ENCODE measurements around the gene DAB2IP. TPM values are rescaled to one million over a fixed set of nuclear protein-coding genes. Genes with fewer than 3 reads are reported as not detected.

Gene DAB2IP
- polyA plus RNA-seq, 1 donor from 2014 or later: 17.3 TPM

DNA sequence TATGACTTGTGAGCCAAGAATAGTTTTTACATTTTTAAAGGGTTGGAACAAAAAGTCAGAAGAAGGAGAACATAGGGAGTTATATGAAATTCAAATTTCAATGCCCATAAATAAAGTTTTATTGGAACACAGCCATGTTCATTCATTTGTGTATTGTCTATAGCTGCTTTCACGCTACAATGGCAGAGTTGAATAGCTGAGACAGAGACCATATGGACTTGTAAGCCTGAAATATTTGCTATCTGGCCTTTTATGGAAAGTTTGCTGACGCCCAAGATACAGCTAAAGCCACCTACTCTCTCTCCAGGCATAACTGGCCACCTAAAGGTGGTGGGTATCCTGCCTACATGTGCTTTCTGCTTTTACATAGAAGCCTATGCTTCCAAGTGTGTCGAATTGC lies 10.9 kb downstream of the DAB2IP start:
- Histone ChIP-seq H3K9me3 (ENCODE audit: low read length) (no peaks in the 10 kb centered on the region), H3K9ac (ENCODE audit: low read length) (no peak overlapping the region), H2AFZ (ENCODE audit: low read depth, low read length) (no peak overlapping the region), H3K4me3 (ENCODE audit: low read length) (no peak overlapping the region), H3F3A (ENCODE audit: insufficient read depth, low read length, poor library complexity, severe bottlenecking) (no peaks in the 10 kb centered on the region), H4K20me1 (ENCODE audit: insufficient read depth) (no peaks in the 10 kb centered on the region), H3K79me2 (replicated peaks; ENCODE audit: insufficient read depth, low read length) (no peaks in the 10 kb centered on the region), H3K27ac (ENCODE audit: low read length) (no peak overlapping the region), H3K4me2 (ENCODE audit: low read length) (no peak overlapping the region), H3K27me3 (ENCODE audit: insufficient read depth, low read depth, low read length) (no peaks in the 10 kb centered on the region), H3K36me3 (ENCODE audit: insufficient read depth, low read length) (no peaks in the 10 kb centered on the region), H3K9me2 (ENCODE audit: insufficient read depth, low read length) (no peaks in the 10 kb centered on the region)
- no peak for TF ChIP-seq SMC3 (conservative IDR thresholded peaks at IDR 0.05; ENCODE audit: poor library complexity)
- TF ChIP-seq EZH2 (IDR thresholded peaks at IDR 0.05; ENCODE audit: borderline replicate concordance, insufficient read depth, low read length, poor library complexity, severe bottlenecking): no peak
- TF ChIP-seq EP300 (conservative IDR thresholded peaks at IDR 0.05; ENCODE audit: poor library complexity, severe bottlenecking): no peak
- no peak for TF ChIP-seq MXI1 (conservative IDR thresholded peaks at IDR 0.05; ENCODE audit: poor library complexity, severe bottlenecking)
- no peak for TF ChIP-seq TAF1 (IDR thresholded peaks at IDR 0.05; ENCODE audit: low read depth)

- Histone ChIP-seq H3K79me2 (replicated peaks; ENCODE audit: insufficient read depth, low read length) (no peaks in the 10 kb centered on the region), H3F3A (ENCODE audit: insufficient read depth, low read length, poor library complexity, severe bottlenecking) (no peaks in the 10 kb centered on the region), H3K9me3 (ENCODE audit: low read length) (no peaks in the 10 kb centered on the region), H3K9ac (ENCODE audit: low read length) (no peak overlapping the region), H3K36me3 (ENCODE audit: insufficient read depth, low read length) (no peaks in the 10 kb centered on the region), H3K4me2 (ENCODE audit: low read length) (no peak overlapping the region), H2AFZ (ENCODE audit: low read depth, low read length) (no peak overlapping the region), H3K27ac (ENCODE audit: low read length) (no peak overlapping the region), H3K4me3 (ENCODE audit: low read length) (no peak overlapping the region), H4K20me1 (ENCODE audit: insufficient read depth) (no peaks in the 10 kb centered on the region), H3K9me2 (ENCODE audit: insufficient read depth, low read length) (no peaks in the 10 kb centered on the region), H3K27me3 (ENCODE audit: insufficient read depth, low read depth, low read length) (no peaks in the 10 kb centered on the region)
- TF ChIP-seq EP300 (conservative IDR thresholded peaks at IDR 0.05; ENCODE audit: poor library complexity, severe bottlenecking) (no peak), CTCF (IDR thresholded peaks at IDR 0.05; ENCODE audit: poor library complexity, severe bottlenecking) (no peak), MXI1 (conservative IDR thresholded peaks at IDR 0.05; ENCODE audit: poor library complexity, severe bottlenecking) (no peak), RAD21 (conservative IDR thresholded peaks at IDR 0.05) (no peak), TAF1 (IDR thresholded peaks at IDR 0.05; ENCODE audit: low read depth) (no peak), EZH2 (IDR thresholded peaks at IDR 0.05; ENCODE audit: borderline replicate concordance, insufficient read depth, low read length, poor library complexity, severe bottlenecking) (no peak)
Measured at GRCh38 chr9:121662891-121663580, 11.6 kb downstream of the DAB2IP start.

GRCh38 chr9:121663591-121663990 lies 12.2 kb downstream of the DAB2IP start:
- Histone ChIP-seq H3K9ac (ENCODE audit: low read length) (no peak overlapping the region), H3K9me3 (ENCODE audit: low read length) (no peaks in the 10 kb centered on the region), H3K27me3 (ENCODE audit: insufficient read depth, low read depth, low read length) (no peaks in the 10 kb centered on the region), H3K4me2 (ENCODE audit: low read length) (no peak overlapping the region), H3F3A (ENCODE audit: insufficient read depth, low read length, poor library complexity, severe bottlenecking) (no peaks in the 10 kb centered on the region), H3K79me2 (replicated peaks; ENCODE audit: insufficient read depth, low read length) (no peaks in the 10 kb centered on the region), H2AFZ (ENCODE audit: low read depth, low read length) (no peak overlapping the region), H3K27ac (ENCODE audit: low read length) (no peak overlapping the region), H3K4me3 (ENCODE audit: low read length) (no peak overlapping the region), H3K36me3 (ENCODE audit: insufficient read depth, low read length) (no peaks in the 10 kb centered on the region), H3K9me2 (ENCODE audit: insufficient read depth, low read length) (no peaks in the 10 kb centered on the region), H4K20me1 (ENCODE audit: insufficient read depth) (no peaks in the 10 kb centered on the region)
- TF ChIP-seq REST (IDR thresholded peaks at IDR 0.05; ENCODE audit: borderline replicate concordance) (no peak), SMC3 (conservative IDR thresholded peaks at IDR 0.05; ENCODE audit: poor library complexity) (no peak), POLR2AphosphoS5 (IDR thresholded peaks at IDR 0.05) (no peak), TAF1 (IDR thresholded peaks at IDR 0.05; ENCODE audit: low read depth) (no peak), RAD21 (conservative IDR thresholded peaks at IDR 0.05) (no peak), MXI1 (conservative IDR thresholded peaks at IDR 0.05; ENCODE audit: poor library complexity, severe bottlenecking) (no peak), CTCF (IDR thresholded peaks at IDR 0.05; ENCODE audit: poor library complexity, severe bottlenecking) (no peak), EZH2 (IDR thresholded peaks at IDR 0.05; ENCODE audit: borderline replicate concordance, insufficient read depth, low read length, poor library complexity, severe bottlenecking) (no peak), EP300 (conservative IDR thresholded peaks at IDR 0.05; ENCODE audit: poor library complexity, severe bottlenecking) (no peak)

Data from neural cell (in vitro differentiated cells).